HEK293 (cell line): Measurements from ENCODE around the gene ZBTB8A.

Experiments used
- CTCF ChIA-PET: fragments of 350-600 bp; formaldehyde crosslinking; extraction: SDS; loops from one replicate; lab custom pipeline; 2021; ENCODE audit warnings: antibody characterized with exemption; lab: Yijun Ruan, JAX
- POLR2A ChIA-PET: fragments of 300-600 bp; formaldehyde crosslinking; extraction: SDS; loops from one replicate; lab custom pipeline; 2020; ENCODE audit warnings: antibody characterized with exemption, inconsistent platforms; lab: Yijun Ruan, JAX
- H3K27ac ChIP-seq: fragments of 200-500 bp; sonication (Bioruptor generic); 2 replicates; pipeline ENCODE4 v1.5.1; 2014; ENCODE audit warnings: low read depth, low read length, control low read depth, inconsistent platforms; ENCODE audit errors: extremely low read depth
- H3K36me3 ChIP-seq, 2 experiments: fragments of 200-500 bp in 1 of 2; sonication (Bioruptor generic) in 1 of 2; 1 replicate in 1 of 2; 2 replicates in 1 of 2; pipeline ENCODE4 v1.5.1; 2014 to 2017; ENCODE audit warnings: inconsistent platforms in 2 of 2, low read length in 2 of 2; ENCODE audit not compliant: control insufficient read depth in 2 of 2, insufficient read depth in 1 of 2
- H3K4me1 ChIP-seq: fragments of 200-500 bp; sonication (Bioruptor generic); 2 replicates; pipeline ENCODE4 v1.5.1; 2014; ENCODE audit warnings: mild to moderate bottlenecking, low read length, inconsistent platforms; ENCODE audit not compliant: control insufficient read depth, insufficient read depth
- H3K4me3 ChIP-seq: 2 replicates; pipeline ENCODE4 v1.5.1; 2011; ENCODE audit warnings: low read depth, mild to moderate bottlenecking, control low read depth, low read length, moderate library complexity
- H3K9me3 ChIP-seq: fragments of 200-500 bp; sonication (Bioruptor generic); 2 replicates; pipeline ENCODE4 v1.5.1; 2014; ENCODE audit warnings: low read depth, low read length, inconsistent platforms; ENCODE audit not compliant: control insufficient read depth, insufficient read depth
- EGR2 ChIP-seq: fragments of 450-650 bp; formaldehyde crosslinking; IDR thresholded peaks from 2 replicates; pipeline ENCODE4 v1.5.1; 2016; ENCODE audit warnings: low read depth, missing biosample characterization, missing genetic modification characterization
- GFI1B ChIP-seq: fragments of 450-650 bp; formaldehyde crosslinking; IDR thresholded peaks from 2 replicates; pipeline ENCODE4 v1.5.1; 2016; ENCODE audit warnings: missing biosample characterization, missing genetic modification characterization
- GLI2 ChIP-seq: fragments of 450-650 bp; formaldehyde crosslinking; IDR thresholded peaks from 2 replicates; pipeline ENCODE4; 2017; ENCODE audit warnings: missing biosample characterization, missing genetic modification characterization, low read depth, borderline replicate concordance
- MZF1 ChIP-seq: fragments of 450-650 bp; formaldehyde crosslinking; IDR thresholded peaks from 2 replicates; pipeline ENCODE4 v1.5.1; 2017; ENCODE audit warnings: missing biosample characterization, missing genetic modification characterization, borderline replicate concordance
- WT1 ChIP-seq: fragments of 450-650 bp; formaldehyde crosslinking; IDR thresholded peaks from 2 replicates; pipeline ENCODE4 v1.5.1; 2016; ENCODE audit warnings: missing biosample characterization, missing genetic modification characterization
- ZBTB21 ChIP-seq: fragments of 450-650 bp; formaldehyde crosslinking; IDR thresholded peaks from 2 replicates; pipeline ENCODE4 v1.5.1; 2017; ENCODE audit warnings: missing biosample characterization, missing genetic modification characterization
- ZFP3 ChIP-seq: fragments of 450-650 bp; formaldehyde crosslinking; IDR thresholded peaks from 2 replicates; pipeline ENCODE4 v1.5.1; 2016; ENCODE audit warnings: low read depth, missing biosample characterization, missing genetic modification characterization
- ZFP37 ChIP-seq: fragments of 450-650 bp; formaldehyde crosslinking; IDR thresholded peaks from 2 replicates; pipeline ENCODE4 v1.5.1; 2016; ENCODE audit warnings: missing biosample characterization, missing genetic modification characterization
- ZIC2 ChIP-seq: fragments of 450-650 bp; formaldehyde crosslinking; IDR thresholded peaks from 2 replicates; pipeline ENCODE4 v1.5.1; 2016; ENCODE audit warnings: missing biosample characterization, missing genetic modification characterization
- ZNF112 ChIP-seq: fragments of 450-650 bp; formaldehyde crosslinking; IDR thresholded peaks from 2 replicates; pipeline ENCODE4 v1.5.0; 2017; ENCODE audit warnings: missing biosample characterization, missing genetic modification characterization
- ZNF121 ChIP-seq: fragments of 450-650 bp; formaldehyde crosslinking; IDR thresholded peaks from 2 replicates; pipeline ENCODE4 v1.5.1; 2016; ENCODE audit warnings: missing biosample characterization, missing genetic modification characterization
- ZNF140 ChIP-seq: fragments of 450-650 bp; formaldehyde crosslinking; IDR thresholded peaks from 2 replicates; pipeline ENCODE4 v1.5.1; 2016; ENCODE audit warnings: missing biosample characterization, missing genetic modification characterization
- ZNF223 ChIP-seq: fragments of 450-650 bp; formaldehyde crosslinking; IDR thresholded peaks from 2 replicates; pipeline ENCODE4 v1.5.1; 2016; ENCODE audit warnings: missing biosample characterization, missing genetic modification characterization
- ZNF266 ChIP-seq: fragments of 450-650 bp; formaldehyde crosslinking; IDR thresholded peaks from 2 replicates; pipeline ENCODE4 v1.5.1; 2016; ENCODE audit warnings: missing biosample characterization, missing genetic modification characterization, low read depth
- ZNF292 ChIP-seq: fragments of 450-650 bp; formaldehyde crosslinking; IDR thresholded peaks from 2 replicates; pipeline ENCODE4 v1.5.1; 2016; ENCODE audit warnings: low read depth, missing biosample characterization, missing genetic modification characterization, borderline replicate concordance
- ZNF416 ChIP-seq: fragments of 450-650 bp; formaldehyde crosslinking; IDR thresholded peaks from 2 replicates; pipeline ENCODE4 v1.5.1; 2016; ENCODE audit warnings: missing biosample characterization, missing genetic modification characterization
- ZNF433 ChIP-seq: fragments of 450-650 bp; formaldehyde crosslinking; IDR thresholded peaks from 2 replicates; pipeline ENCODE4 v1.5.1; 2016; ENCODE audit warnings: missing biosample characterization, missing genetic modification characterization, low read depth
- ZNF501 ChIP-seq: fragments of 450-650 bp; formaldehyde crosslinking; IDR thresholded peaks from 2 replicates; pipeline ENCODE4 v1.5.1; 2016; ENCODE audit warnings: missing biosample characterization, missing genetic modification characterization
- ZNF510 ChIP-seq: fragments of 450-650 bp; formaldehyde crosslinking; IDR thresholded peaks from 2 replicates; pipeline ENCODE4 v1.5.1; 2018; ENCODE audit warnings: mild to moderate bottlenecking, missing genetic modification characterization, missing biosample characterization; ENCODE audit not compliant: insufficient replicate concordance
- ZNF521 ChIP-seq: fragments of 450-650 bp; formaldehyde crosslinking; IDR thresholded peaks from 2 replicates; pipeline ENCODE4 v1.5.1; 2017; ENCODE audit warnings: missing biosample characterization, mild to moderate bottlenecking, missing genetic modification characterization
- ZNF529 ChIP-seq: fragments of 450-650 bp; formaldehyde crosslinking; IDR thresholded peaks from 2 replicates; pipeline ENCODE4 v1.5.1; 2017; ENCODE audit warnings: missing genetic modification characterization, missing biosample characterization; ENCODE audit not compliant: insufficient replicate concordance
- ZNF558 ChIP-seq: fragments of 450-650 bp; formaldehyde crosslinking; IDR thresholded peaks from 2 replicates; pipeline ENCODE4 v1.5.1; 2016; ENCODE audit warnings: missing biosample characterization, missing genetic modification characterization
- ZNF560 ChIP-seq: fragments of 450-650 bp; formaldehyde crosslinking; IDR thresholded peaks from 2 replicates; pipeline ENCODE4 v1.5.1; 2017; ENCODE audit warnings: missing biosample characterization, missing genetic modification characterization, borderline replicate concordance
- ZNF585B ChIP-seq: fragments of 450-650 bp; formaldehyde crosslinking; IDR thresholded peaks from 2 replicates; pipeline ENCODE4 v1.5.1; 2016; ENCODE audit warnings: missing biosample characterization, missing genetic modification characterization
- ZNF623 ChIP-seq: fragments of 450-650 bp; formaldehyde crosslinking; IDR thresholded peaks from 2 replicates; pipeline ENCODE4 v1.5.1; 2016; ENCODE audit warnings: missing biosample characterization, missing genetic modification characterization
- ZNF660 ChIP-seq: fragments of 450-650 bp; IDR thresholded peaks from 2 replicates; pipeline ENCODE4 v1.5.1; 2018; ENCODE audit warnings: missing biosample characterization, mild to moderate bottlenecking, missing genetic modification characterization
- ZXDB ChIP-seq: fragments of 450-650 bp; formaldehyde crosslinking; IDR thresholded peaks from 2 replicates; pipeline ENCODE4 v1.5.1; 2016; ENCODE audit warnings: missing biosample characterization, missing genetic modification characterization
- TF ChIP-seq, protein P1 (sequence below): sonication (generic); formaldehyde crosslinking; IDR thresholded peaks from 2 replicates; pipeline ENCODE4 v1.8.1; 2022; ENCODE audit warnings: mild to moderate bottlenecking, moderate library complexity, missing genetic modification reagents
- TF ChIP-seq, protein P2 (sequence below): fragments of 450-650 bp; formaldehyde crosslinking; conservative IDR thresholded peaks from 2 replicates; pipeline ENCODE4 v1.5.1; 2016; ENCODE audit warnings: low read depth, missing biosample characterization, missing genetic modification characterization
- TF ChIP-seq, protein P3 (sequence below): fragments of 450-650 bp; formaldehyde crosslinking; conservative IDR thresholded peaks from 2 replicates; pipeline ENCODE4 v1.5.1; 2016; ENCODE audit warnings: low read depth, missing biosample characterization, missing genetic modification characterization

ZBTB8A gene

GRCh38 chr1:32609180-32609579 is 70.0 kb downstream of the ZBTB8A start:
- POLR2A ChIA-PET = interaction anchor here (1.0 kb wide), 1 partner anchor 42 kb away, joined by 3 read pairs; the partner anchor contains the start of gene RBBP4
- H3K27ac ChIP-seq = no peak overlapping the region
- no peaks in the 10 kb centered on the region for H3K9me3 ChIP-seq
- CTCF ChIA-PET = interaction anchor here (0.8 to 1.0 kb wide), 2 partner anchors 9 to 89 kb away, joined by 3 to 4 read pairs; no protein-coding TSS in a partner anchor
- no peaks in the 10 kb centered on the region for H3K4me1 ChIP-seq
- peaks cover 0 to 16% of the 10 kb centered on the region in 2 experiments; a peak in 2 of 3 replicates for H3K36me3 ChIP-seq
- no peak overlapping the region for H3K4me3 ChIP-seq
- TF ChIP-seq ZNF121 (tag by site-specific recombination) = 0 out of 2 replicates have a peak, but pooled peaks have one; percentile 21
- peak; percentile 91 for TF ChIP-seq ZNF510 (tag by site-specific recombination)
- peak; percentile 52; the same call in 1 of the 2 replicates for TF ChIP-seq ZNF266 (tag by site-specific recombination)
- peak; percentile 90 for TF ChIP-seq ZNF140
- 0 out of 2 replicates have a peak, but pooled peaks have one; percentile 31 for TF ChIP-seq ZNF223 (tag by site-specific recombination)
- peak; percentile 83 for TF ChIP-seq ZNF558 (tag by site-specific recombination)
- TF ChIP-seq ZNF623 (tag by site-specific recombination) = peak; percentile 87
- 0 out of 2 replicates have a peak, but pooled peaks have one; percentile 10 for TF ChIP-seq ZNF585B (tag by site-specific recombination)
- peak; percentile 39; the same call in 1 of the 2 replicates for TF ChIP-seq GLI2 (tag by site-specific recombination)
- TF ChIP-seq ZNF660 (tag by site-specific recombination) = no peak
- TF ChIP-seq GFI1B (tag by site-specific recombination) = peak; percentile 60; the same call in 1 of the 2 replicates
- TF ChIP-seq ZFP3 (tag by site-specific recombination) = 0 out of 2 replicates have a peak, but pooled peaks have one; percentile 15
- TF ChIP-seq ZIC2 (tag by site-specific recombination) = no peak
- no peak for TF ChIP-seq WT1 (tag by site-specific recombination)
- TF ChIP-seq, protein P1, sequence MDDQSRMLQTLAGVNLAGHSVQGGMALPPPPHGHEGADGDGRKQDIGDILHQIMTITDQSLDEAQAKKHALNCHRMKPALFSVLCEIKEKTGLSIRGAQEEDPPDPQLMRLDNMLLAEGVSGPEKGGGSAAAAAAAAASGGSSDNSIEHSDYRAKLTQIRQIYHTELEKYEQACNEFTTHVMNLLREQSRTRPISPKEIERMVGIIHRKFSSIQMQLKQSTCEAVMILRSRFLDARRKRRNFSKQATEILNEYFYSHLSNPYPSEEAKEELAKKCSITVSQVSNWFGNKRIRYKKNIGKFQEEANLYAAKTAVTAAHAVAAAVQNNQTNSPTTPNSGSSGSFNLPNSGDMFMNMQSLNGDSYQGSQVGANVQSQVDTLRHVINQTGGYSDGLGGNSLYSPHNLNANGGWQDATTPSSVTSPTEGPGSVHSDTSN (CRISPR knock-in tag) = no peak
- TF ChIP-seq, protein P2, sequence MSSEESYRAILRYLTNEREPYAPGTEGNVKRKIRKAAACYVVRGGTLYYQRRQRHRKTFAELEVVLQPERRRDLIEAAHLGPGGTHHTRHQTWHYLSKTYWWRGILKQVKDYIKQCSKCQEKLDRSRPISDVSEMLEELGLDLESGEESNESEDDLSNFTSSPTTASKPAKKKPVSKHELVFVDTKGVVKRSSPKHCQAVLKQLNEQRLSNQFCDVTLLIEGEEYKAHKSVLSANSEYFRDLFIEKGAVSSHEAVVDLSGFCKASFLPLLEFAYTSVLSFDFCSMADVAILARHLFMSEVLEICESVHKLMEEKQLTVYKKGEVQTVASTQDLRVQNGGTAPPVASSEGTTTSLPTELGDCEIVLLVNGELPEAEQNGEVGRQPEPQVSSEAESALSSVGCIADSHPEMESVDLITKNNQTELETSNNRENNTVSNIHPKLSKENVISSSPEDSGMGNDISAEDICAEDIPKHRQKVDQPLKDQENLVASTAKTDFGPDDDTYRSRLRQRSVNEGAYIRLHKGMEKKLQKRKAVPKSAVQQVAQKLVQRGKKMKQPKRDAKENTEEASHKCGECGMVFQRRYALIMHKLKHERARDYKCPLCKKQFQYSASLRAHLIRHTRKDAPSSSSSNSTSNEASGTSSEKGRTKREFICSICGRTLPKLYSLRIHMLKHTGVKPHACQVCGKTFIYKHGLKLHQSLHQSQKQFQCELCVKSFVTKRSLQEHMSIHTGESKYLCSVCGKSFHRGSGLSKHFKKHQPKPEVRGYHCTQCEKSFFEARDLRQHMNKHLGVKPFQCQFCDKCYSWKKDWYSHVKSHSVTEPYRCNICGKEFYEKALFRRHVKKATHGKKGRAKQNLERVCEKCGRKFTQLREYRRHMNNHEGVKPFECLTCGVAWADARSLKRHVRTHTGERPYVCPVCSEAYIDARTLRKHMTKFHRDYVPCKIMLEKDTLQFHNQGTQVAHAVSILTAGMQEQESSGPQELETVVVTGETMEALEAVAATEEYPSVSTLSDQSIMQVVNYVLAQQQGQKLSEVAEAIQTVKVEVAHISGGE = peak; percentile 87
- TF ChIP-seq, protein P3, sequence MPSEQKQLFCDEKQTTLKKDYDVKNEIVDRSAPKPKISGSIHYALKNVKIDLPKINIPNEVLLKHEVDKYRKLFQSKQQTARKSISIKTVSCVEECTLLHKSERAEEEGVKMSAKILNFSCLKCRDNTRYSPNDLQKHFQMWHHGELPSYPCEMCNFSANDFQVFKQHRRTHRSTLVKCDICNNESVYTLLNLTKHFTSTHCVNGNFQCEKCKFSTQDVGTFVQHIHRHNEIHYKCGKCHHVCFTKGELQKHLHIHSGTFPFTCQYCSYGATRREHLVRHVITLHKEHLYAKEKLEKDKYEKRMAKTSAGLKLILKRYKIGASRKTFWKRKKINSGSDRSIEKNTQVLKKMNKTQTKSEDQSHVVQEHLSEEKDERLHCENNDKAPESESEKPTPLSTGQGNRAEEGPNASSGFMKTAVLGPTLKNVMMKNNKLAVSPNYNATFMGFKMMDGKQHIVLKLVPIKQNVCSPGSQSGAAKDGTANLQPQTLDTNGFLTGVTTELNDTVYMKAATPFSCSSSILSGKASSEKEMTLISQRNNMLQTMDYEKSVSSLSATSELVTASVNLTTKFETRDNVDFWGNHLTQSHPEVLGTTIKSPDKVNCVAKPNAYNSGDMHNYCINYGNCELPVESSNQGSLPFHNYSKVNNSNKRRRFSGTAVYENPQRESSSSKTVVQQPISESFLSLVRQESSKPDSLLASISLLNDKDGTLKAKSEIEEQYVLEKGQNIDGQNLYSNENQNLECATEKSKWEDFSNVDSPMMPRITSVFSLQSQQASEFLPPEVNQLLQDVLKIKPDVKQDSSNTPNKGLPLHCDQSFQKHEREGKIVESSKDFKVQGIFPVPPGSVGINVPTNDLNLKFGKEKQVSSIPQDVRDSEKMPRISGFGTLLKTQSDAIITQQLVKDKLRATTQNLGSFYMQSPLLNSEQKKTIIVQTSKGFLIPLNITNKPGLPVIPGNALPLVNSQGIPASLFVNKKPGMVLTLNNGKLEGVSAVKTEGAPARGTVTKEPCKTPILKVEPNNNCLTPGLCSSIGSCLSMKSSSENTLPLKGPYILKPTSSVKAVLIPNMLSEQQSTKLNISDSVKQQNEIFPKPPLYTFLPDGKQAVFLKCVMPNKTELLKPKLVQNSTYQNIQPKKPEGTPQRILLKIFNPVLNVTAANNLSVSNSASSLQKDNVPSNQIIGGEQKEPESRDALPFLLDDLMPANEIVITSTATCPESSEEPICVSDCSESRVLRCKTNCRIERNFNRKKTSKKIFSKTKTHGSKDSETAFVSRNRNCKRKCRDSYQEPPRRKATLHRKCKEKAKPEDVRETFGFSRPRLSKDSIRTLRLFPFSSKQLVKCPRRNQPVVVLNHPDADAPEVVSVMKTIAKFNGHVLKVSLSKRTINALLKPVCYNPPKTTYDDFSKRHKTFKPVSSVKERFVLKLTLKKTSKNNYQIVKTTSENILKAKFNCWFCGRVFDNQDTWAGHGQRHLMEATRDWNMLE (tag by site-specific recombination) = peak; percentile 97
- peak; percentile 59; the same call in 1 of the 2 replicates for TF ChIP-seq ZNF501
- peak; percentile 85 for TF ChIP-seq ZXDB (tag by site-specific recombination)
- no peak for TF ChIP-seq ZNF112 (tag by site-specific recombination)
- TF ChIP-seq EGR2 (tag by site-specific recombination) = no peak
- peak; percentile 62; the same call in 1 of the 2 replicates for TF ChIP-seq ZNF433 (tag by site-specific recombination)
- peak; percentile 65 for TF ChIP-seq ZNF529 (tag by site-specific recombination)
- peak; percentile 81; the same call in 1 of the 2 replicates for TF ChIP-seq ZNF292
- TF ChIP-seq ZFP37 (tag by site-specific recombination) = peak; percentile 81
- peak; percentile 53; the same call in 1 of the 2 replicates for TF ChIP-seq MZF1 (tag by site-specific recombination)
- TF ChIP-seq ZNF521 (tag by site-specific recombination) = no peak
- TF ChIP-seq ZNF560 (tag by site-specific recombination) = peak; percentile 82
- peak; percentile 71; the same call in 1 of the 2 replicates for TF ChIP-seq ZBTB21 (tag by site-specific recombination)
- no peak for TF ChIP-seq ZNF416 (tag by site-specific recombination)
